Hindlimb muscle (tissue), 1 donor: ENCODE measurements around the gene AMBRA1. TPM values are rescaled to one million over a fixed set of nuclear protein-coding genes. Genes with fewer than 3 reads are reported as not detected.
A peak's percentile ranks its signal among the peaks of the same experiment; 100 is the strongest.
"Not testable (repeated sequence)": the region's sequence is repeated elsewhere in the genome, so short reads cannot be mapped to it uniquely, and the experiment has no call there.

Experiments used
- DNase-seq: peaks from one replicate; pipeline ENCODE4 v3.0.0-alpha.2; 2013
- polyA plus RNA-seq: library from polyadenylated mRNA; unstranded; fragments of 120-200 nt; gene quantifications from one replicate; pipeline ENCODE4 v1.2.1, GENCODE V29; 2013; ENCODE audit not compliant: insufficient read length

Gene AMBRA1
- polyA plus RNA-seq, 1 donor: 15.1 TPM

GRCh38 chr11:46616551-46617133 is 22.8 kb upstream of the AMBRA1 start:
- DNase-seq: peak; percentile 3

- DNase-seq: no peak
Measured at GRCh38 chr11:46615756-46616155, 21.9 kb upstream of the AMBRA1 start.

- DNase-seq: no peak
Measured at GRCh38 chr11:46612326-46612725, 18.5 kb upstream of the AMBRA1 start.

GRCh38 chr11:46611526-46612304 is 17.9 kb upstream of the AMBRA1 start:
- DNase-seq: no peak

GRCh38 chr11:46609386-46609785 is 15.6 kb upstream of the AMBRA1 start:
- no peak for DNase-seq

GRCh38 chr11:46607516-46607915 is 13.7 kb upstream of the AMBRA1 start:
- no peak for DNase-seq

GRCh38 chr11:46604796-46605195 is 11.0 kb upstream of the AMBRA1 start:
- no peak for DNase-seq

GRCh38 chr11:46603704-46604308 is 10.0 kb upstream of the AMBRA1 start:
- DNase-seq: no peak

- no peak for DNase-seq
Measured at GRCh38 chr11:46601129-46601528, 7.3 kb upstream of the AMBRA1 start.

- no peak for DNase-seq
Measured at GRCh38 chr11:46600194-46600960, 6.6 kb upstream of the AMBRA1 start.

- DNase-seq: no peak
Measured at GRCh38 chr11:46599340-46600193, 5.7 kb upstream of the AMBRA1 start.

- DNase-seq: no peak
Measured at GRCh38 chr11:46597609-46598219, 3.9 kb upstream of the AMBRA1 start.

GRCh38 chr11:46597155-46597554 is 3.3 kb upstream of the AMBRA1 start:
- no peak for DNase-seq

GRCh38 chr11:46594785-46595184 is 962 bp upstream of the AMBRA1 start:
- no peak for DNase-seq

- no peak for DNase-seq
Measured at GRCh38 chr11:46594374-46594700, 514 bp upstream of the AMBRA1 start.

GRCh38 chr11:46590740-46591605 is 2.9 kb downstream of the AMBRA1 start:
- no peak for DNase-seq

GRCh38 chr11:46588915-46589314 is 4.9 kb downstream of the AMBRA1 start:
- DNase-seq: no peak

GRCh38 chr11:46588131-46588530 is 5.7 kb downstream of the AMBRA1 start:
- no peak for DNase-seq

- DNase-seq: not testable (repeated sequence)
Measured at GRCh38 chr11:46583513-46583912, 10.3 kb downstream of the AMBRA1 start.

GRCh38 chr11:46582588-46582987 is 11.2 kb downstream of the AMBRA1 start:
- no peak for DNase-seq

GRCh38 chr11:46577058-46577457 is 16.8 kb downstream of the AMBRA1 start:
- DNase-seq: no peak
